OCI-LY7 (cell line): Measurements from ENCODE around the gene BPIFB4. TPM values are rescaled to one million over a fixed set of nuclear protein-coding genes. Genes with fewer than 3 reads are reported as not detected.

Experiments
- BruUV-seq: library from RNA; stranded (reverse); fragments of 400-500 nt; replicated peaks from 2 replicates; lab custom pipeline; 2021; lab: Mats Ljungman, UMichigan
- CTCF ChIA-PET: fragments of 300-600 bp; sonication (Branson Sonifier 250); formaldehyde crosslinking; loops from one replicate; lab custom pipeline; 2022; ENCODE audit warnings: antibody characterized with exemption; ENCODE audit not compliant: unreplicated experiment; lab: Charles Lee
- POLR2A ChIA-PET: fragments of 300-600 bp; sonication (Branson Sonifier 250); formaldehyde crosslinking; loops from one replicate; lab custom pipeline; 2022; ENCODE audit warnings: antibody characterized with exemption; lab: Charles Lee
- DNase-seq: peaks from one replicate; pipeline ENCODE4 v3.0.0-alpha.2; 2015; ENCODE audit warnings: low spot score
- H2AFZ ChIP-seq: fragments of 200-600 bp; sonication (generic), shearing (Covaris generic); 2 replicates; pipeline ENCODE4 v1.6.1; 2014; ENCODE audit warnings: mild to moderate bottlenecking, antibody characterized with exemption, low read length, moderate library complexity
- H3K27ac ChIP-seq: fragments of 200-600 bp; sonication (generic); 2 replicates; pipeline ENCODE4 v1.5.1; 2014; ENCODE audit warnings: mixed run types, low read depth, mild to moderate bottlenecking, moderate library complexity, low read length, inconsistent platforms; ENCODE audit not compliant: poor library complexity, severe bottlenecking
- H3K36me3 ChIP-seq: fragments of 200-600 bp; sonication (generic); 2 replicates; pipeline ENCODE4 v1.6.1; 2014; ENCODE audit warnings: mild to moderate bottlenecking, antibody characterized with exemption, low read length, moderate library complexity, mixed read lengths; ENCODE audit not compliant: insufficient read depth
- H3K4me1 ChIP-seq: fragments of 200-600 bp; sonication (generic); 2 replicates; pipeline ENCODE4 v1.5.1; 2014; ENCODE audit warnings: mild to moderate bottlenecking, low read length; ENCODE audit not compliant: insufficient read depth, poor library complexity, severe bottlenecking
- H3K4me2 ChIP-seq: fragments of 200-600 bp; sonication (generic); 2 replicates; pipeline ENCODE4 v1.6.1; 2014; ENCODE audit warnings: mild to moderate bottlenecking, low read length
- H3K4me3 ChIP-seq: fragments of 200-600 bp; sonication (generic); 2 replicates; pipeline ENCODE4 v1.5.1; 2014; ENCODE audit warnings: mild to moderate bottlenecking, low read depth, low read length; ENCODE audit not compliant: poor library complexity, severe bottlenecking
- H3K79me2 ChIP-seq: fragments of 200-600 bp; sonication (generic); 2 replicates; pipeline ENCODE4 v1.6.1; 2016; ENCODE audit warnings: low read depth, mild to moderate bottlenecking, low read length, moderate library complexity, mixed read lengths; ENCODE audit not compliant: insufficient read depth
- H3K9me2 ChIP-seq: fragments of 200-600 bp; sonication (generic); 2 replicates; pipeline ENCODE4 v1.6.1; 2016; ENCODE audit warnings: mild to moderate bottlenecking, low read length, mixed read lengths; ENCODE audit not compliant: insufficient read depth
- H3K9me3 ChIP-seq: fragments of 200-600 bp; sonication (generic); 2 replicates; pipeline ENCODE4 v1.6.1; 2014; ENCODE audit warnings: mild to moderate bottlenecking, mixed run types, low read length, mixed read lengths
- H4K20me1 ChIP-seq: fragments of 200-600 bp; sonication (generic); 2 replicates; pipeline ENCODE4 v1.6.1; 2014; ENCODE audit warnings: mild to moderate bottlenecking, antibody characterized with exemption, low read length, moderate library complexity, mixed read lengths; ENCODE audit not compliant: insufficient read depth
- CTCF ChIP-seq: fragments of 200-600 bp; sonication (generic); conservative IDR thresholded peaks from 2 replicates; pipeline ENCODE4 v1.5.1; 2014; ENCODE audit warnings: mild to moderate bottlenecking, antibody characterized with exemption, low read length, moderate library complexity, mixed read lengths
- EZH2phosphoT487 ChIP-seq: fragments of 200-600 bp; sonication (generic); IDR thresholded peaks from 2 replicates; pipeline ENCODE4 v1.6.1; 2018; ENCODE audit warnings: low read depth, borderline replicate concordance, mild to moderate bottlenecking, mixed run types, antibody characterized with exemption, low read length, moderate library complexity, mixed read lengths
- intact Hi-C: fragments of 100-400 bp; cut with micrococcal nuclease; formaldehyde crosslinking; loops from one replicate; pipeline ENCODE4 v1.10.0; 2022; ENCODE audit not compliant: unreplicated experiment
- total RNA-seq, 2 experiments: library from RNA; depleted of rRNA in 1 of 2; stranded (reverse); fragments of >200 nt in 1 of 2; shearing (Covaris generic) in 1 of 2; gene quantifications; 2 replicates each; pipeline ENCODE4 v1.2.3, GENCODE V29; 2014 to 2022

The BPIFB4 gene
- total RNA-seq, 2 experiments from 2014 or later = not detected

- H3K27ac ChIP-seq = no peak overlapping the region
- intact Hi-C loops = no loop called here
- no peaks in the 10 kb centered on the region for H3K9me2 ChIP-seq
- H3K4me1 ChIP-seq = no peaks in the 10 kb centered on the region
- TF ChIP-seq CTCF (no peak), EZH2phosphoT487 (no peak)
- no peak overlapping the region for H3K4me2 ChIP-seq
- no peaks in the 10 kb centered on the region; the same call in 1 of the 2 replicates for H4K20me1 ChIP-seq
- BruUV-seq = no TSS peak
- DNase-seq = no peak
- no peak overlapping the region for H3K4me3 ChIP-seq
- ChIA-PET CTCF (no interaction called here), POLR2A (no interaction called here)
- no peaks in the 10 kb centered on the region for H3K36me3 ChIP-seq
- H2AFZ ChIP-seq = no peak overlapping the region
- H3K9me3 ChIP-seq = no peaks in the 10 kb centered on the region
- H3K79me2 ChIP-seq = no peaks in the 10 kb centered on the region
Measured at GRCh38 chr20:33086052-33086722, 6.7 kb downstream of the BPIFB4 start.

DNA sequence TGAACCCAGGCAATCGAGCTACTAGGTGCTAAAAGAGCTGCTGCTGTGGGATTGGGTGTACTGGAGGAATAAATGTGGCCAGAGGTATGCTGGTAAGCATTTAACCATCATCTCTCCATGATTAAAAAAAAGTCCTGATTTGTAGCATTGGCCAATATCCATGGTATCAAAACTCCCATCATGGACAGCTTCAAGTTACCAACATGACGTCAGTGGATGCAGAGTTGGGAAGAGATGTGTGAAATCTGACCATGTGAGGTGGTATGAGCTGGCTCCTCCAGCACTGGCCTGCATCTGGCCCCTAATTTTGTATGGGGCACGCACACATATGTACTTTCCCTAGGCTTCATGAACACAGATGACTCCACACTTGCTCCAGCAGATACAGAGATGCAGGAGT, 11.7 kb downstream of the BPIFB4 start:
- H3K4me3 ChIP-seq = no peak overlapping the region

More for the DNA sequence above, 11.7 kb downstream of the BPIFB4 start:
- Histone ChIP-seq H3K36me3 (no peaks in the 10 kb centered on the region), H3K9me3 (no peaks in the 10 kb centered on the region), H3K27ac (no peak overlapping the region), H2AFZ (no peak overlapping the region), H4K20me1 (no peaks in the 10 kb centered on the region; the same call in 1 of the 2 replicates), H3K79me2 (no peaks in the 10 kb centered on the region), H3K9me2 (no peaks in the 10 kb centered on the region), H3K4me2 (no peak overlapping the region), H3K4me1 (no peaks in the 10 kb centered on the region)
- BruUV-seq = no TSS peak
- intact Hi-C loops = no loop called here
- TF ChIP-seq EZH2phosphoT487 (no peak), CTCF (no peak)
- no peak for DNase-seq
- CTCF ChIA-PET = no interaction called here
- POLR2A ChIA-PET = no interaction called here
